Stimulated activated CD4-positive, alpha-beta T cell treated with anti-CD3 and anti-CD28 coated beads, Interleukin-1b, Interleukin-23, amount 100 ng/mL, for 4 hours (primary cell): ENCODE data around the gene ILF3.
"Not testable (repeated sequence)": the region's sequence is repeated elsewhere in the genome, so short reads cannot be mapped to it uniquely, and the experiment has no call there.

ENCODE experiments used
- DNase-seq, 2 donors: peaks; one replicate each; pipeline ENCODE4 v3.0.0-alpha.2; 2020; ENCODE audit warnings: low read depth in 2 of 2

Gene ILF3

GRCh38 chr19:10642473-10643171, 11.5 kb upstream of the ILF3 start:
- no peak for DNase-seq

- DNase-seq, result no peak
Observed at GRCh38 chr19:10643172-10643967, 10.8 kb upstream of the ILF3 start.

- DNase-seq, result no peak
Observed at GRCh38 chr19:10643968-10644259, 10.2 kb upstream of the ILF3 start.

GRCh38 chr19:10644260-10645007, 9.7 kb upstream of the ILF3 start:
- peak; percentile 83 to 85 for DNase-seq

- DNase-seq, result no peak
Observed at GRCh38 chr19:10646456-10647159, 7.5 kb upstream of the ILF3 start.

- no peak for DNase-seq
Observed at GRCh38 chr19:10648360-10648759, 5.8 kb upstream of the ILF3 start.

- DNase-seq, result no peak
Observed at GRCh38 chr19:10651851-10652250, 2.3 kb upstream of the ILF3 start.

- no peak for DNase-seq
Observed at GRCh38 chr19:10653482-10653731, 739 bp upstream of the ILF3 start.

GRCh38 chr19:10654610-10655456, 687 bp downstream of the ILF3 start:
- peak; percentile 43 to 65 for DNase-seq

- DNase-seq, result no peak
Observed at GRCh38 chr19:10655457-10656312, 1.5 kb downstream of the ILF3 start.

- DNase-seq, result no peak
Observed at GRCh38 chr19:10660346-10660745, 6.2 kb downstream of the ILF3 start.

GRCh38 chr19:10661946-10662345, 7.8 kb downstream of the ILF3 start:
- DNase-seq, result no peak

- no peak for DNase-seq
Observed at GRCh38 chr19:10662384-10663251, 8.5 kb downstream of the ILF3 start.

GRCh38 chr19:10663252-10663563, 9.1 kb downstream of the ILF3 start:
- not testable (repeated sequence) for DNase-seq

- no peak for DNase-seq
Observed at GRCh38 chr19:10667867-10668266, 13.7 kb downstream of the ILF3 start.

GRCh38 chr19:10669246-10669645, 15.1 kb downstream of the ILF3 start:
- DNase-seq, result no peak

- no peak for DNase-seq
Observed at GRCh38 chr19:10670182-10670581, 16.0 kb downstream of the ILF3 start.

- DNase-seq, result no peak
Observed at GRCh38 chr19:10670876-10671804, 17.0 kb downstream of the ILF3 start.

- DNase-seq, result not testable (repeated sequence)
Observed at GRCh38 chr19:10671922-10672321, 17.8 kb downstream of the ILF3 start.
